ENCODE data around the gene RAB11FIP4.

RAB11FIP4 gene

DNA sequence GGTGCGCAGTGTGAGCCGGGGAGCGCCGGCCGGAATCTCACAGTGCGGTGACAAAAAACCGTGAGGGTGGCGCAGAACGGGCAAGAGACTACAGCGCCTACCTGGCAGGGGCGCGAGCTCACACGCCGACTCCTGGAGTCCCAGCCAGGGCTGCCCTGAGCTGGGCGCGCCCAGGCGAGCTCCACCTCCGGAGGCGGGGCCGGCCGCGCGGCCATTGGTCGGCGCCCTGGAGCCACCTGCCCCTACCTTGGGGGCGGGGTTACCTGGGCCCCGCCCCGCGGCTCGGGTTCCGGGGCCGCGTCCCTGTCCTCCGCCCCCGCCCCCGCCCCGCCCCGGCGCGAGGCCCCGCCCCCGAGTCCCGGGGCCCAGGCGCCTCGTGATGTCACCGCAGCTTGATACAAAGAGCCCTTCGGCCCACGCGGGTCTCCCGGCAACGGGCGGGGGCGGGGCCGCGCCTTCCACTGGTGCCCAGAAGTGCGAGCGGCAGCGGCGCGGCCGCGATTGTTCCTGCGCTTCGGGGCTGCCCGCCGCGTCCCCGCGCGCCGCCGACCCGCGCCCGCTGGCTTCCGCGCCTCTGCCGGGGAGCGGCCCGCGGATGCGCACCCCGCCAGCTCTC lies 96.3 kb downstream of the RAB11FIP4 start:
- no peak for DNase-seq (ENCODE audit: low read depth)

- DNase-seq (ENCODE audit: low read depth): no peak
Observed at GRCh38 chr17:31488264-31488981, 96.9 kb downstream of the RAB11FIP4 start.

- DNase-seq (ENCODE audit: low read depth): no peak
Observed at GRCh38 chr17:31488982-31489294, 97.5 kb downstream of the RAB11FIP4 start.

- DNase-seq (ENCODE audit: low read depth): no peak
Observed at GRCh38 chr17:31489295-31490018, 98.0 kb downstream of the RAB11FIP4 start.

DNA sequence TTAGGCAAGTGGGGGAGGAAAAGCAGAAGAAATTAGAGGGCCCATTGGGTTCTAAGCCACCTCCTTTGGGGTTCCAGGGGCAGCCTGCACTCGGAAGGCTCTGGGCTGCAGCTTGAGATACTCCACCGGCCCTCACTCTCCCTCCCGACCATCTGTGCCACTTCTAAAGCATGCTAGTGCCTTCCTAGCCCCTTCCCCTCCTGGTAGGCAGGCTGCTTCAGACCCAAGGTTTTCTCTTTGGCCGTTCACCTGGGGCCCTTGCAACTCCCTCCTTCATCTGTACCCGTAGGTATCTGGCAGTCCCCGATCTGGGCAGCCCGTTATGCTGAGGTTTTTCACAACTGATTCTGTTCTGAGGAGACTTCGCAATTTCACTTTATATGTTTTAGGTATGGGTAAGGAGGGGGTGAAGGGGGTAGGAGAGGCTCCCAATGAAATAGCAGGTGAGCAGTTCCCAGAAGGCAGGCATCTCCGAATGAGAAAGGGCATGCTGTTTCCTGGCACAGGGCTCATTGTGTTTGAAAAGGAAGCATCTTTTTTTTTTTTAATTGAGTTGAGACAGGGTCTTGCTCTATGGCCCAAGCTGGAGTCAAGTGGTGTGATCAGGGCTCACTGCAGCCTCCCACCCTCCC lies 98.7 kb downstream of the RAB11FIP4 start:
- no peak for DNase-seq (ENCODE audit: low read depth)

DNA sequence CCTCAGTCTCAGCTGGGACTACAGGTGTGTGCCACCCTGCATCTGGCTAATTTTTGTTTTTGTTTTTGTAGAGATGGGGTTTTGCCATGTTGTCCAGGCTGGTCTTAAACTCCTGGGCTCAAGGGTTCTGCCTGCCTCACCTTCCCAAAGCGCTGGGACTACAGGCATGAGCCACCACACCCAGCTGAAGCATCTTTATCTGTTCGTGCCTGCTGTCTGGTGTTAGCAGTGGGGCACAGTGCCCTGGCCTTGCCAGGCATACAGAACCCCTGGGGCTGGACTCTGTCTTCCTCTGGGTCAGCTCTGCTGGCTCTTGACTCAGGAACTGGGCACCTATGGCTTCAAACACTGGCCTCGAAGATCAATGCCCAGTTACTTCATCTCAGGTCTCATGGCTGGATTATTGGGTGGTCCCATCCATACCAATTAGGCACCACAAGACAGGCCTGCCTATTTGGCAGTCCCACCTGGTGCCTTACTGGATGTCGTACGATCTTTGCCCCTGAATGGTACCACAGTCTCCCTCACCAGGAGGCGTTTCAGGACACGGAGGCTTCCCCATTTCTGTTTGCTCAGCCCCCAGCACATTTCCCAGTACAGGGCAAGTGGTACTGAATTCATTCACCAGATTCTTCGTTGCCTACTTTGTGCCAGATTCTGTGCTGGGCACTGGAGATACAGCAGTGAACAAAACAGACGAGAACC lies 99.3 kb downstream of the RAB11FIP4 start:
- DNase-seq (ENCODE audit: low read depth): no peak

DNA sequence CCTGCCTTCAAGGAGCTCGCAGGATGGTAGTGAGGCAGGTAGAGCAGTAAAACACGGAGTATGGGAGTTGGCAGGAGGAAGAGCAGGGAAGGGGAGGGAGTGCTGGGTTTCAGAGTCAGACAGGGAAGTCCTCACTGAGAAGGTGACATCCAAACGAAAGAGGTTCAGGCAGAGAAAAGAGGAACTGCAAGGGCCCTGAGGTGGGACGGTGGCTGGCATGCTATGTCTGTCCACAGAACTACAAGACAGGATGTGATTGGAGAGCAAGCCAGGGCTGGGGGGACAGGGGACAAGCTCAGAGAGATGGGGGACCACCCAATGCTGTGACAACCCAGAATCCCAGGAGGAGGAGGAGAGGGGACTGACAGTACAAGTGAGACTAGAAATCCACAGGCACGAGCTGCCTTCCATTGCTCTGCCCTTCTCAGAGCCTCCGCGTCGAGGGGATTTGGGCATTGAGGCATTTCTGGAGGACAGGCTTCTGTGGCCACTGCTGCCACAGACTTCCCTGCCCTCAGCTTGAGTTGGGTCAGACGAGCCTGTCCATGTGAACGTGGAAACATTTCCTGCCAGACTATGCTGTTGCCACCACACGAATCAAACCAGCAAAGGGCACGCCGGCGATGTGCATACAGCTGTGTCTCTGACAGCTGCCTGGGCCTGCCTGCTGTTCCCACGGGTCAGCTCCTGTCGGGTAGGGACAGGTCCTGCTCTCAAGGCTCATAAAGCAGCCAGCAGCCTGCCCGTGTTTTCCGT lies 100.1 kb downstream of the RAB11FIP4 start:
- DNase-seq (ENCODE audit: low read depth): no peak

DNA sequence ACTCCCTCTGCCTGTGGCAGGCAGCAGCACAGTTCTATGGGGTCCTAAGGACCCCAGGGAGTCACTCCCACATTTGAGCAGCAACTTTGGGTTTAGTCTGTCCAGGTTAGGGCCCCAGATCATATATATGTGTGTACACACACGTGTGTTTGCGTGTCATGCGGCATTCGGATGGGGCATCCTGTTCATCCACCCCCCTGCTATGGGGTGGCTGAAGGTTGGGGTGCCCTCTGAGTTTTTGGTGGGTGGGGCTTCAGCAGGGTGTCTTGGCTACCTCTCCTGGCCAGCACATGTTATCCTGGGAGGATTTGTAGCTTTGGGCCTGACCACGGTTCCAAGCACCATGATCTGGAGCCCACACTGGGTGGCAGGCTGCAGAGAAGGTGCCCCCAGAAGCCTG lies 100.7 kb downstream of the RAB11FIP4 start:
- DNase-seq (ENCODE audit: low read depth): no peak

GRCh38 chr17:31492880-31493655 lies 101.6 kb downstream of the RAB11FIP4 start:
- DNase-seq (ENCODE audit: low read depth): no peak

DNA sequence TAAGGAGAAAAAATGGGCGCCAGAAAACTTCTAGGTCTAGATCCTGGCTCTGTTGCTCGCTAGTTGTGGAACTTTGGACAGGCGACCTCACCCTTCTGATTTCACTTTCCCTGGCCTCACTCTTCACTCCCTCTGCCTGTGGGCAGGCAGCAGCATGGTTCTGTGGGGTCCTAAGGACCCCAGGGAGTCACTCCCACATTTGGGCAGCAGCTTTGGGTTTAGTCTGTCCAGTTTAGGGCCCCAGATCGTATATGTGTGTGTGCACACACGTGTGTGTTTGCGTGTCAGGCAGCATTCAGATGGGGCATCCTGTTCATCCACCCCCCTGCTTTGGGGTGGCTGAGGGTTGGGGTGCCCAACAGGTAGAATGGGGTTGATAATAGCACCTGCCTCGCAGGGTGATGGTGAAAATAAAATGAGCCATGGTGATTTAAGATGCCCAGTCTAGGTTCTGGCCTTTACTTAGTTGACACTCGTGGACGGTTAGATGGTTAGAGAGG lies 102.2 kb downstream of the RAB11FIP4 start:
- DNase-seq (ENCODE audit: low read depth): no peak

GRCh38 chr17:31494259-31495021 lies 103.0 kb downstream of the RAB11FIP4 start:
- no peak for DNase-seq (ENCODE audit: low read depth)

DNA sequence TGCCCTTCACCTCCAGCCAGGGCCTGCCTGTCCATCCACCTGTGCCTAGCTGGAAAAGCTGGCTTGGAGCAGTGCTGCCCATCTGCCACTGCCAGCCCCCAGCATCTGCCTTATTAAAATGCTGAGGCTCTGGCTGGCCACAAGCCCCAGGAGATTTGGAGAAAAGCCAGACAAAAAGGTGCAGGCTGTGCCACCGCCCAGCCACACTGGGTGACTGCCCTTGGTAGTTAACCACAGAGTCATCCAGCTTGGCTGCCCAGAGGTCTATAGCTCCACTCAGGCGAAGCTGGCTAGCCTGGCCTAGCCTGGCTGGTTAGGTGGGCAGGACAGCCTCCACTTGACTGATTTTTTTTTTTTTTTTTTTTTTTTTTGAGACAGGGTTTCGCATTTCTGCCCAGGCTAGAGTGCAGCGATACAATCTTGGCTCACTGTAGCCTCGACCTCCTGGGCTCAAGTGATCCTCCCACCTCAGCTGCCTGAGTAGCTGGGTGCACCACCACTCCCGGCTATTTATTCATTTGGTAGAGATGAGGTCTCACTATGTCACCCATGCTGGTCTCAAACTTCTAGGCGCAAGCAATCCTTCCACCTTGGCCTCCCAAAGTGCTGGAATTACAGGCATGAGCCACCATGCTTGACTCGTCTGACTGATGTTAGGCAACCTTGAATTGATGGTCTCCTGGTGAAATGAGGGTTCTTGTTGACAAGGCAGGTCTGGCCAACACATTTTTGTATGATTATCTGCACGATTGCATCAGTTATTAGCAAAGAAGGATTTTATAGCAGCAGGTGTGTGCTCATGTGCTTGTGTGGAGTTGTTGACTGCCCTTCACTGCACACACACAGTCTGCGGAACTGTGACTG lies 103.8 kb downstream of the RAB11FIP4 start:
- DNase-seq (ENCODE audit: low read depth): peak; percentile 29

GRCh38 chr17:31496097-31496496 lies 104.6 kb downstream of the RAB11FIP4 start:
- DNase-seq (ENCODE audit: low read depth): no peak

DNA sequence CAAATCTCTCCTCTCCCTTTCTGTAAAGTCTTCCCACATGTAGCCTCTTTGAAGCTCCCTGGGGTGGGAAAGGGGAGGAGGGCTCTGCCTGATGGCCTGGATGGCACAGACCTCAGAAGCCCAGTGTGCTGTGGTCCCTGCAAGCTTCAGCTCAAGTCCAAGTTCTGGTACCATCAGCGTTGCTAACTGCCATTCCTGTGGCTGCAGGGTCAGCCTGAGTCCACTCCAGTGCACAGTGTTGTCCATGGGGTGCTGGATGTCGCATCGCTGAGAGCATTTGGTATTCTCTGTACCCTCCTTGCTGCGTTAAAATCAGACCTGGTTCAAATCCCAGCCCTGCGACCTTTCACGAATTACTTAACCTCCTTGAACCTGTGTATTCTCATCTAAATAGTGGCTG lies 105.1 kb downstream of the RAB11FIP4 start:
- DNase-seq (ENCODE audit: low read depth): no peak

DNA sequence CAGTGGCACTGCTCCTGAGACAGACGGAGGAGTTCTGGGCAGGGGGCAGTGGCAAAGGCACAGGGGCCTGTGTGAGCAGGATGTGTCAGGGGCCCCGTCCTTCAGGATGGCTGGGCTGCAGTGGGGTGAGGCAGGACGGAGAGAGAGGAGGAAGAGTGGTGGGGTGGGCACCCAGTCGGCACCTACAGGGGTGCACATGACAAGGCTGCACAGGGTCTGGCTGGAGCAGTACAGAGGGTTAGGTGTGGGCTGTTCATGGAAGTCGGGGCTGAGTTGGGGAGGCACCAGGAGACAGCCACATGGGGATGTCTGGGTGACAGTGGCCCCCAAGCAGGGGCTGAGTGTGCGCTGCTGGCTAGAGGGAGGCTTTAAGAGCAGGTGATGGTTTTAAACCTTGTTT lies 106.0 kb downstream of the RAB11FIP4 start:
- no peak for DNase-seq (ENCODE audit: low read depth)

GRCh38 chr17:31497994-31498826 lies 106.7 kb downstream of the RAB11FIP4 start:
- no peak for DNase-seq (ENCODE audit: low read depth)

DNA sequence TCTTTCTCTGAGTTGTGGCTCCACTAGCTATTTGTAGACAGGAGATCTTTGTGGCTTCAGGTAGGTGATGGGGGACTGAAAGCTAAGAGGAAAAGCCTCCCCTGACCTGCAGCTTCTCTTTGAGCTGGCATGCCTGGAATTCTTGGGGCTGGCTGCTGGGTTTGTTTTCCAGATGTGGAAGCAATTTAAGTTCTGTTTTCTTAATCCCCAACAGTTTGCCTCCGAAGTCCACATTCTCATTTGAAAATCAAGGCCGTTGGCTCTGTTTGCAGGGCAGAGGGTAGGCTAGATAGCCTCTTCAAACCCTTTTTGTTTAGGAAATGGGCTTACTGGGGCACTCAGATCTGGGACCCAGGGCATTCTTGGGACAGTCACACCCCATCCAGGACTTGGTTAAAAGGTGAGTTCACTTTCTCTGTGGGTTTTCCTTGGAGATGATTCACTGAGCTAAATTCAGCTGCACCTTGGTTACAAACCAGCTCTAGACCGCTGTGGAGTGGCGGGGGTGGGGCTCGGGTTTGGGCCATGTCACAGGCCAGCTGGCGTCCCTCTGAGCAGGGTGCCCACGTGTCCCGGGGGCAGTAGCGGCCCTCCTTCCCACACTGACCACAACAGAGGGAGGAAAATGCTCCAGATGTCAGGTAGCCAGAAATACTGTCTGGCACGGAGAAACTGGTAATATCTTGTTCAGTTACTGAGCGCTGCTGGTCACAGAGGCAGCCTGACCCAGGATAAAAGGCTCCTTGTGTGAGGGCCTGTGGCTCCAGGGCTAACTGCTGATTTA lies 108.5 kb downstream of the RAB11FIP4 start:
- DNase-seq (ENCODE audit: low read depth): no peak
